ENCODE results near the gene ADCY6. TPM values are rescaled to one million over a fixed set of nuclear protein-coding genes. Genes with fewer than 3 reads are reported as not detected.

The ADCY6 gene
- total and polyA plus RNA-seq, 4 donors: 4.3 to 30.5 (median 10.5) TPM

- Histone ChIP-seq H3K4me1 (ENCODE audit: control insufficient read depth in 4 of 4, insufficient read depth in 4 of 4, low read length in 3 of 4) (peaks cover 3 to 28% (median 18%) of the 10 kb centered on the region in 4 donors), H3K9me3 (ENCODE audit: control insufficient read depth in 4 of 4, low read length in 3 of 4) (no peaks in the 10 kb centered on the region), H3K27ac (ENCODE audit: low read depth in 1 of 2, low read length in 2 of 2) (peak overlapping the region; percentile 68 to 75), H3K9ac (ENCODE audit: low read depth in 1 of 2, low read length in 2 of 2) (peak overlapping the region; percentile 10 to 22), H3K36me3 (ENCODE audit: control insufficient read depth in 4 of 4, insufficient read depth in 3 of 4, low read depth in 1 of 4, low read length in 3 of 4) (no peaks in the 10 kb centered on the region), H3K4me3 (ENCODE audit: low read depth in 1 of 3, low read length in 3 of 3) (peak overlapping the region; percentile 67 to 80 (median 70)), H3K27me3 (ENCODE audit: control insufficient read depth in 4 of 4, insufficient read depth in 4 of 4, low read length in 3 of 4) (peaks cover 0 to 6% (median 3%) of the 10 kb centered on the region in 4 donors)
- TF ChIP-seq YY1 (IDR thresholded peaks at IDR 0.05) (peak; percentile 27), FOXA2 (IDR thresholded peaks at IDR 0.05) (no peak), TAF1 (conservative IDR thresholded peaks at IDR 0.05) (no peak), HNF4G (IDR thresholded peaks at IDR 0.05) (no peak), REST (IDR thresholded peaks at IDR 0.05) (peak; percentile 29), GABPA (IDR thresholded peaks at IDR 0.05 in 1 of 2, conservative IDR thresholded peaks at IDR 0.05 in 1 of 2) (peak in 1 of 2 donors; percentile 58)
- WGBS: 2% methylated on average over 54 of the region's 54 CpGs
- peak; percentile 56 for DNase-seq (ENCODE audit: low spot score)
Measured at GRCh38 chr12:48815126-48816110, 26.5 kb upstream of the ADCY6 start.

GRCh38 chr12:48814262-48815125, 25.6 kb upstream of the ADCY6 start:
- no peak for TF ChIP-seq HNF4G (IDR thresholded peaks at IDR 0.05)
- TF ChIP-seq CTCF (IDR thresholded peaks at IDR 0.05; ENCODE audit: low read depth, low read length, missing input control): peak; percentile 93
- no peak for TF ChIP-seq JUND (IDR thresholded peaks at IDR 0.05)
- no peak for TF ChIP-seq NR2F2 (IDR thresholded peaks at IDR 0.05)
- TF ChIP-seq FOXA1 (IDR thresholded peaks at IDR 0.05): no peak
- no peak for TF ChIP-seq GABPA (IDR thresholded peaks at IDR 0.05 in 1 of 2, conservative IDR thresholded peaks at IDR 0.05 in 1 of 2)
- TF ChIP-seq RXRA (IDR thresholded peaks at IDR 0.05): no peak
- no peak for TF ChIP-seq ZBTB33 (IDR thresholded peaks at IDR 0.05)
- no peak for TF ChIP-seq SP1 (IDR thresholded peaks at IDR 0.05)
- TF ChIP-seq RAD21 (IDR thresholded peaks at IDR 0.05): peak in 1 of 2 donors; percentile 59
- peak; percentile 84 for DNase-seq (ENCODE audit: low spot score)
- Histone ChIP-seq H3K4me3 (ENCODE audit: low read depth in 1 of 3, low read length in 3 of 3) (peak overlapping the region; percentile 67 to 80 (median 70)), H3K27ac (ENCODE audit: low read depth in 1 of 2, low read length in 2 of 2) (peak overlapping the region; percentile 68 to 75), H3K9me3 (ENCODE audit: control insufficient read depth in 4 of 4, low read length in 3 of 4) (no peaks in the 10 kb centered on the region), H3K9ac (ENCODE audit: low read depth in 1 of 2, low read length in 2 of 2) (peak overlapping the region; percentile 21 to 40), H3K4me1 (ENCODE audit: control insufficient read depth in 4 of 4, insufficient read depth in 4 of 4, low read length in 3 of 4) (peaks cover 3 to 28% (median 18%) of the 10 kb centered on the region in 4 donors), H3K27me3 (ENCODE audit: control insufficient read depth in 4 of 4, insufficient read depth in 4 of 4, low read length in 3 of 4) (peaks cover 0 to 6% (median 3%) of the 10 kb centered on the region in 4 donors), H3K36me3 (ENCODE audit: control insufficient read depth in 4 of 4, insufficient read depth in 3 of 4, low read depth in 1 of 4, low read length in 3 of 4) (no peaks in the 10 kb centered on the region)
- WGBS: 2% methylated on average over 70 of the region's 70 CpGs

Data from liver (tissue), 9 donors.